ENCODE measurements around the gene SIPA1L2. TPM values are rescaled to one million over a fixed set of nuclear protein-coding genes. Genes with fewer than 3 reads are reported as not detected.
A peak's percentile ranks its signal among the peaks of the same experiment; 100 is the strongest.

Gene SIPA1L2
- total and polyA plus RNA-seq, 2 experiments from 2014 or later: 4.1 to 17.0 TPM

DNA sequence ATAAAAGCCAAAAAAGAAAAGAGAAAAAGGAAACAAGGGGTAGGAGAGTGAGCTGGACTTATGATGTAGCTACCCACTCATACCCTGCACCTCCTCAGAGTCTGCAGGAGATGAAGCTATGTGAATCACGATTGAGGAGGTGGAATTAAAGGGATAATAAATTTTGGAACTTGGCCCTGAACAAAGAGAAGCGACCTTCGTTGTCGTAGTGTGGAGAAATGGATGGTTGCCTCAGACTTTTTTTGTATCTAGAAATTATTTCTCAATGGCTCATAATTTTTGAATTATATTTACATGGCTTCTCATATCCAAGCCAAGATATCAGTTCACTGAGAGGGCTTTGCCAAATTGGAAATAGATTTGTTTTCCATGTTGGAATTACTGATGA lies 37.8 kb upstream of the SIPA1L2 start:
- ATAC-seq (no peak), DNase-seq (ENCODE audit: low spot score) (no peak)
- Mint-ChIP-seq H3K27me3 (ENCODE audit: insufficient read depth, low read depth, poor library complexity) (peaks cover 8% of the 10 kb centered on the region), H3K36me3 (ENCODE audit: low read depth) (no peaks in the 10 kb centered on the region), H3K4me1 (no peaks in the 10 kb centered on the region), H3K27ac (no peak overlapping the region), H3K4me3 (no peak overlapping the region), H3K9me3 (no peaks in the 10 kb centered on the region)
- H3F3A ChIP-seq (replicated peaks; ENCODE audit: low read depth): no peaks in the 10 kb centered on the region
- H3K9me2 ChIP-seq (ENCODE audit: insufficient read depth): no peaks in the 10 kb centered on the region
- no peak overlapping the region for H3K4me3 ChIP-seq
- TF ChIP-seq, protein P1, sequence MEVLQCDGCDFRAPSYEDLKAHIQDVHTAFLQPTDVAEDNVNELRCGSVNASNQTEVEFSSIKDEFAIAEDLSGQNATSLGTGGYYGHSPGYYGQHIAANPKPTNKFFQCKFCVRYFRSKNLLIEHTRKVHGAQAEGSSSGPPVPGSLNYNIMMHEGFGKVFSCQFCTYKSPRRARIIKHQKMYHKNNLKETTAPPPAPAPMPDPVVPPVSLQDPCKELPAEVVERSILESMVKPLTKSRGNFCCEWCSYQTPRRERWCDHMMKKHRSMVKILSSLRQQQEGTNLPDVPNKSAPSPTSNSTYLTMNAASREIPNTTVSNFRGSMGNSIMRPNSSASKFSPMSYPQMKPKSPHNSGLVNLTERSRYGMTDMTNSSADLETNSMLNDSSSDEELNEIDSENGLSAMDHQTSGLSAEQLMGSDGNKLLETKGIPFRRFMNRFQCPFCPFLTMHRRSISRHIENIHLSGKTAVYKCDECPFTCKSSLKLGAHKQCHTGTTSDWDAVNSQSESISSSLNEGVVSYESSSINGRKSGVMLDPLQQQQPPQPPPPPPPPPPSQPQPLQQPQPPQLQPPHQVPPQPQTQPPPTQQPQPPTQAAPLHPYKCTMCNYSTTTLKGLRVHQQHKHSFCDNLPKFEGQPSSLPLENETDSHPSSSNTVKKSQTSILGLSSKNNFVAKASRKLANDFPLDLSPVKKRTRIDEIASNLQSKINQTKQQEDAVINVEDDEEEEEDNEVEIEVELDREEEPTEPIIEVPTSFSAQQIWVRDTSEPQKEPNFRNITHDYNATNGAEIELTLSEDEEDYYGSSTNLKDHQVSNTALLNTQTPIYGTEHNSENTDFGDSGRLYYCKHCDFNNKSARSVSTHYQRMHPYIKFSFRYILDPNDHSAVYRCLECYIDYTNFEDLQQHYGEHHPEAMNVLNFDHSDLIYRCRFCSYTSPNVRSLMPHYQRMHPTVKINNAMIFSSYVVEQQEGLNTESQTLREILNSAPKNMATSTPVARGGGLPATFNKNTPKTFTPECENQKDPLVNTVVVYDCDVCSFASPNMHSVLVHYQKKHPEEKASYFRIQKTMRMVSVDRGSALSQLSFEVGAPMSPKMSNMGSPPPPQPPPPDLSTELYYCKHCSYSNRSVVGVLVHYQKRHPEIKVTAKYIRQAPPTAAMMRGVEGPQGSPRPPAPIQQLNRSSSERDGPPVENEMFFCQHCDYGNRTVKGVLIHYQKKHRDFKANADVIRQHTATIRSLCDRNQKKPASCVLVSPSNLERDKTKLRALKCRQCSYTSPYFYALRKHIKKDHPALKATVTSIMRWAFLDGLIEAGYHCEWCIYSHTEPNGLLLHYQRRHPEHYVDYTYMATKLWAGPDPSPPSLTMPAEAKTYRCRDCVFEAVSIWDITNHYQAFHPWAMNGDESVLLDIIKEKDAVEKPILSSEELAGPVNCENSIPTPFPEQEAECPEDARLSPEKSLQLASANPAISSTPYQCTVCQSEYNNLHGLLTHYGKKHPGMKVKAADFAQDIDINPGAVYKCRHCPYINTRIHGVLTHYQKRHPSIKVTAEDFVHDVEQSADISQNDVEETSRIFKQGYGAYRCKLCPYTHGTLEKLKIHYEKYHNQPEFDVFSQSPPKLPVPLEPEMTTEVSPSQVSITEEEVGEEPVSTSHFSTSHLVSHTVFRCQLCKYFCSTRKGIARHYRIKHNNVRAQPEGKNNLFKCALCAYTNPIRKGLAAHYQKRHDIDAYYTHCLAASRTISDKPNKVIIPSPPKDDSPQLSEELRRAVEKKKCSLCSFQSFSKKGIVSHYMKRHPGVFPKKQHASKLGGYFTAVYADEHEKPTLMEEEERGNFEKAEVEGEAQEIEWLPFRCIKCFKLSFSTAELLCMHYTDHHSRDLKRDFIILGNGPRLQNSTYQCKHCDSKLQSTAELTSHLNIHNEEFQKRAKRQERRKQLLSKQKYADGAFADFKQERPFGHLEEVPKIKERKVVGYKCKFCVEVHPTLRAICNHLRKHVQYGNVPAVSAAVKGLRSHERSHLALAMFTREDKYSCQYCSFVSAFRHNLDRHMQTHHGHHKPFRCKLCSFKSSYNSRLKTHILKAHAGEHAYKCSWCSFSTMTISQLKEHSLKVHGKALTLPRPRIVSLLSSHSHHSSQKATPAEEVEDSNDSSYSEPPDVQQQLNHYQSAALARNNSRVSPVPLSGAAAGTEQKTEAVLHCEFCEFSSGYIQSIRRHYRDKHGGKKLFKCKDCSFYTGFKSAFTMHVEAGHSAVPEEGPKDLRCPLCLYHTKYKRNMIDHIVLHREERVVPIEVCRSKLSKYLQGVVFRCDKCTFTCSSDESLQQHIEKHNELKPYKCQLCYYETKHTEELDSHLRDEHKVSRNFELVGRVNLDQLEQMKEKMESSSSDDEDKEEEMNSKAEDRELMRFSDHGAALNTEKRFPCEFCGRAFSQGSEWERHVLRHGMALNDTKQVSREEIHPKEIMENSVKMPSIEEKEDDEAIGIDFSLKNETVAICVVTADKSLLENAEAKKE (CRISPR knock-in tag; IDR thresholded peaks at IDR 0.05): no peak
- TF ChIP-seq ZNF331 (CRISPR knock-in tag; IDR thresholded peaks at IDR 0.05; ENCODE audit: low read depth): no peak
- no peak for TF ChIP-seq EZH2phosphoT487 (IDR thresholded peaks at IDR 0.05; ENCODE audit: unreplicated experiment)
- TF ChIP-seq EZH2 (IDR thresholded peaks at IDR 0.05; ENCODE audit: low read depth, unreplicated experiment): no peak
- TF ChIP-seq NANOG (IDR thresholded peaks at IDR 0.05; ENCODE audit: borderline replicate concordance): no peak
- no peak for TF ChIP-seq STAT1 (IDR thresholded peaks at IDR 0.05; ENCODE audit: unreplicated experiment)
- no peak for TF ChIP-seq POLR2AphosphoS5 (IDR thresholded peaks at IDR 0.05; ENCODE audit: low read depth)
- TF ChIP-seq, protein P2, sequence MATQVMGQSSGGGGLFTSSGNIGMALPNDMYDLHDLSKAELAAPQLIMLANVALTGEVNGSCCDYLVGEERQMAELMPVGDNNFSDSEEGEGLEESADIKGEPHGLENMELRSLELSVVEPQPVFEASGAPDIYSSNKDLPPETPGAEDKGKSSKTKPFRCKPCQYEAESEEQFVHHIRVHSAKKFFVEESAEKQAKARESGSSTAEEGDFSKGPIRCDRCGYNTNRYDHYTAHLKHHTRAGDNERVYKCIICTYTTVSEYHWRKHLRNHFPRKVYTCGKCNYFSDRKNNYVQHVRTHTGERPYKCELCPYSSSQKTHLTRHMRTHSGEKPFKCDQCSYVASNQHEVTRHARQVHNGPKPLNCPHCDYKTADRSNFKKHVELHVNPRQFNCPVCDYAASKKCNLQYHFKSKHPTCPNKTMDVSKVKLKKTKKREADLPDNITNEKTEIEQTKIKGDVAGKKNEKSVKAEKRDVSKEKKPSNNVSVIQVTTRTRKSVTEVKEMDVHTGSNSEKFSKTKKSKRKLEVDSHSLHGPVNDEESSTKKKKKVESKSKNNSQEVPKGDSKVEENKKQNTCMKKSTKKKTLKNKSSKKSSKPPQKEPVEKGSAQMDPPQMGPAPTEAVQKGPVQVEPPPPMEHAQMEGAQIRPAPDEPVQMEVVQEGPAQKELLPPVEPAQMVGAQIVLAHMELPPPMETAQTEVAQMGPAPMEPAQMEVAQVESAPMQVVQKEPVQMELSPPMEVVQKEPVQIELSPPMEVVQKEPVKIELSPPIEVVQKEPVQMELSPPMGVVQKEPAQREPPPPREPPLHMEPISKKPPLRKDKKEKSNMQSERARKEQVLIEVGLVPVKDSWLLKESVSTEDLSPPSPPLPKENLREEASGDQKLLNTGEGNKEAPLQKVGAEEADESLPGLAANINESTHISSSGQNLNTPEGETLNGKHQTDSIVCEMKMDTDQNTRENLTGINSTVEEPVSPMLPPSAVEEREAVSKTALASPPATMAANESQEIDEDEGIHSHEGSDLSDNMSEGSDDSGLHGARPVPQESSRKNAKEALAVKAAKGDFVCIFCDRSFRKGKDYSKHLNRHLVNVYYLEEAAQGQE (IDR thresholded peaks at IDR 0.05; ENCODE audit: unreplicated experiment): no peak
- no peak for TF ChIP-seq CREB1 (CRISPR knock-in tag; IDR thresholded peaks at IDR 0.05; ENCODE audit: low read depth)
- TF ChIP-seq, protein P3, sequence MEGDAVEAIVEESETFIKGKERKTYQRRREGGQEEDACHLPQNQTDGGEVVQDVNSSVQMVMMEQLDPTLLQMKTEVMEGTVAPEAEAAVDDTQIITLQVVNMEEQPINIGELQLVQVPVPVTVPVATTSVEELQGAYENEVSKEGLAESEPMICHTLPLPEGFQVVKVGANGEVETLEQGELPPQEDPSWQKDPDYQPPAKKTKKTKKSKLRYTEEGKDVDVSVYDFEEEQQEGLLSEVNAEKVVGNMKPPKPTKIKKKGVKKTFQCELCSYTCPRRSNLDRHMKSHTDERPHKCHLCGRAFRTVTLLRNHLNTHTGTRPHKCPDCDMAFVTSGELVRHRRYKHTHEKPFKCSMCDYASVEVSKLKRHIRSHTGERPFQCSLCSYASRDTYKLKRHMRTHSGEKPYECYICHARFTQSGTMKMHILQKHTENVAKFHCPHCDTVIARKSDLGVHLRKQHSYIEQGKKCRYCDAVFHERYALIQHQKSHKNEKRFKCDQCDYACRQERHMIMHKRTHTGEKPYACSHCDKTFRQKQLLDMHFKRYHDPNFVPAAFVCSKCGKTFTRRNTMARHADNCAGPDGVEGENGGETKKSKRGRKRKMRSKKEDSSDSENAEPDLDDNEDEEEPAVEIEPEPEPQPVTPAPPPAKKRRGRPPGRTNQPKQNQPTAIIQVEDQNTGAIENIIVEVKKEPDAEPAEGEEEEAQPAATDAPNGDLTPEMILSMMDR (conservative IDR thresholded peaks at IDR 0.05; ENCODE audit: low read depth in 2 of 2): no peak
- TF ChIP-seq, protein P4, sequence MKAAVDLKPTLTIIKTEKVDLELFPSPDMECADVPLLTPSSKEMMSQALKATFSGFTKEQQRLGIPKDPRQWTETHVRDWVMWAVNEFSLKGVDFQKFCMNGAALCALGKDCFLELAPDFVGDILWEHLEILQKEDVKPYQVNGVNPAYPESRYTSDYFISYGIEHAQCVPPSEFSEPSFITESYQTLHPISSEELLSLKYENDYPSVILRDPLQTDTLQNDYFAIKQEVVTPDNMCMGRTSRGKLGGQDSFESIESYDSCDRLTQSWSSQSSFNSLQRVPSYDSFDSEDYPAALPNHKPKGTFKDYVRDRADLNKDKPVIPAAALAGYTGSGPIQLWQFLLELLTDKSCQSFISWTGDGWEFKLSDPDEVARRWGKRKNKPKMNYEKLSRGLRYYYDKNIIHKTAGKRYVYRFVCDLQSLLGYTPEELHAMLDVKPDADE (IDR thresholded peaks at IDR 0.05): no peak
- TF ChIP-seq JUNB (IDR thresholded peaks at IDR 0.05; ENCODE audit: unreplicated experiment): no peak
- no peak for TF ChIP-seq ZNF114 (CRISPR knock-in tag; IDR thresholded peaks at IDR 0.05)
- no peak overlapping the region for H3K27ac ChIP-seq (ENCODE audit: low read depth)
- H3K27me3 ChIP-seq (ENCODE audit: insufficient read depth): no peaks in the 10 kb centered on the region
- 0 out of 2 replicates have a peak overlapping the region, but pooled peaks have one; percentile 24 for H2AFZ ChIP-seq
- no peaks in the 10 kb centered on the region for H3K4me1 ChIP-seq (ENCODE audit: insufficient read depth)
- H3K4me2 ChIP-seq: no peak overlapping the region
- H4K20me1 ChIP-seq (replicated peaks; ENCODE audit: insufficient read depth): no peaks in the 10 kb centered on the region
- no peaks in the 10 kb centered on the region for H3K79me2 ChIP-seq (replicated peaks; ENCODE audit: insufficient read depth)
- H3K36me3 ChIP-seq (ENCODE audit: insufficient read depth): no peaks in the 10 kb centered on the region

Measured in GM23338 (cell line).